GM21515 (cell line): Measurements from ENCODE around the gene TSPO2.

Source experiments
- ATAC-seq: cut with Tn5 transposase; IDR thresholded peaks from one replicate; pipeline ENCODE4 v1.9.1; 2021; ENCODE audit not compliant: unreplicated experiment

The TSPO2 gene

DNA sequence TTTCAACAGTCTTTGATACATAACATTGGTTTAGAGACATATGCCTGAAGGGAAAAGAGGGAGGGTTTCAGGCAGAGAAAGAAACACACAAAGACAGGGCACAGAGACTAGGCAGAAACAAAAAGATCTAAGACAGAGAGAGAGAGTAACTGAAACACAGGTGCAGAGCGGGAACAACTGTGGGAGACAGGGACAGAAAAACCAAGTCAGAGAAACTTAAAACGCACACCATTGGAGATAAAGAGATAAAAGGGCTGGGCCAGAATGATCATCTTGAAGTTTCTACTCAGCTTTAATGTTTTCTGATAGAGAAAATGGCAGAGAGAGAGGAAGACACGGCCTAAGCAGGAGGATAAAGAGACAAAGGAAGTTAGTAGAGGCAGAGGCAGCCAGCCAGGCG, 15.0 kb upstream of the TSPO2 start:
- ATAC-seq = no peak

DNA sequence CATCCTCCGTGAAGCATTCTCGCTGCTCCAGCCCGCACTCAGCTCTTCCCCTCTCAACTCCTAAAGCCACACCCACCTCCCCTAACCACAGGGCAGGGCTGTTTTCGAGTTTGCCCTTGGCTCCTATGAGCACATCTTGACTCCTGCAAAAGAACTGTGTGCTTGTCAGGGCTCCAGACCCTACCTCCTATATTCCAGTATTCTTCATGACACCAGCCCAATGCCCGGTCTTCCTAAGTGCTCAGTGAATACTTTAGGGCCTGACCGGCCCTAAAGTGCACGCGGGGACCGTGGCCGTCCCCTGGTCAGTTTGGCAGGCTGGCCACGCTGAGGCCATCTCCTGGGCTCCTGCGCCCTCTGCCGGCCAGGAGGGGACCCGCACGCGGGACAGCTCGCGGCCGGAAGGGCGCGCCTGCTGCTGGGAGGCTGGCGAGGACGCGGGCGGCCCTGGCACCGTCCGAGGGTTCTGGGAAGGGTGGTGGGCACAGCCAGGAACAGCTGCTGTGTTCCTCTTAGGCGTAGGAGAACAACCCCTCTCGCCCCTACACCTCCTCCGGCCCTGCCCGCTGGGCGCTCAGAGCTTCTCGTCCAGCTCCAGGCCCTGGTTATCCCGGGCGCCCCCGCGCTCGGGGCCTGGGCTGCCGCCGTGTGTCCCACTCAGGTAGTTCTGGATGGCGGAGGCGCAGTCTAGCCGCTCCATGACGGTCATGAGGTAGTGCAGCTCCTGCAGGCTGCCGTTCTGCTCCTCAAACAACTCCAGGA, 14.3 kb upstream of the TSPO2 start:
- ATAC-seq = peak; percentile 90

DNA sequence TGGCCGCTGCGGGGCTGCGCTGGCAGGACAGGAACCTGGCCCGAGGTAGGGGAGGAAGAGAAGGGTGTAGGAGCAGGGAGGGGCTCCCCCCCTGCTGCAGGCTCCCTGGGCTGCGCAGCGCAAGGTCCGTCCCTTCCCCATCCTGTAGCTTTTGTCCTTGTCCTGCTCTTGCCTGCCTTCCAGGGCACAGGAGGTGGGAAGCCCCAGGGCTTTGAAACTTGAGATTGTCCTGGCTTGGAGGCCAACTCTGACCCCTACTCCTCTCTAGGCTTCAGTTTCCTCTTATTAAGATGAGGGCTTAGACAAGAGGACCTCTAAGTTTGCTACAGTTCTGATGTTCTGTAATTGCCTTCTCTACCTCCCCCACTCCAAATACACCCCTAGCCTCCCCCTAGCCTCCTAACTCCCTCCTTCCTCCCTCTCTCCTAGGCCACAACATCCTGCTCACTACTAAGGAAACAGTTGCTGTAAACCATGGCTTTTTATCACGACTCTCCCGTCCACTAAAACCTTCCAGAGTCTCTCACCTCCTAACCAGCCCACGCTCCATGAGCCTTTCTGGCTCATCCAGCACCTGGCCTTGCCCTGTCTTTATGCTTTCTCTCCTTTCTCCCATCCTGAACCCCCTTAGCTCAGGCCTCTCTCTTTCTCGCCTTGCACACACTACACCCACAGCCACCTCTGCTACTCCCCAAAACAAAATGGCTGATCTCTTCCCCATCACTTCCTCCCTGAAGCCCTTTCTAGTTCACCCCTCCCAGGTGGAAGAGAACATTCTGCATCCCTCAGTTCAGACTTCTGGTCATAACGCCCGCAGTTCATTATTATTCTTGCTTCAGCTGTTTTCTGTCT, 13.5 kb upstream of the TSPO2 start:
- ATAC-seq = peak; percentile 34

GRCh38 chr6:41032830-41033229, 9.4 kb upstream of the TSPO2 start:
- ATAC-seq = no peak

GRCh38 chr6:41033776-41034175, 8.5 kb upstream of the TSPO2 start:
- no peak for ATAC-seq

DNA sequence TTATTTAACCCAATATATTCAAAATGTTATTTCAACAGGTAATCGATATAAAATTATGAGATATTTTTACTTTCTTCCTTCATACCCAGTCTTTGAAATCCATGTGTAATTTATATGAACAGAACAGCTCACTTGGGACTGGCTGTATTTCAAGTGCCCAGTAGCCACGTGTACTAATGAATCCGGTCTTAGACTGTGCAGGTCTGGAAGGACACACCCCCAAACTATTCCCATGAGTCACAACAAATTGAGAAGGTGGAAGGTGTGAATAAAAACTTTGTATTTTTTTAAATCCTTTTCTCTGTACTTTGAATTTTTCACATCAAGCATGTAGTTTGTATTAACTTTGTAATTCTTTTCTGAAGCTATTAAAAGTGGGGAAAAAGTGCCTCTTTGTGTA, 6.1 kb upstream of the TSPO2 start:
- ATAC-seq = no peak

DNA sequence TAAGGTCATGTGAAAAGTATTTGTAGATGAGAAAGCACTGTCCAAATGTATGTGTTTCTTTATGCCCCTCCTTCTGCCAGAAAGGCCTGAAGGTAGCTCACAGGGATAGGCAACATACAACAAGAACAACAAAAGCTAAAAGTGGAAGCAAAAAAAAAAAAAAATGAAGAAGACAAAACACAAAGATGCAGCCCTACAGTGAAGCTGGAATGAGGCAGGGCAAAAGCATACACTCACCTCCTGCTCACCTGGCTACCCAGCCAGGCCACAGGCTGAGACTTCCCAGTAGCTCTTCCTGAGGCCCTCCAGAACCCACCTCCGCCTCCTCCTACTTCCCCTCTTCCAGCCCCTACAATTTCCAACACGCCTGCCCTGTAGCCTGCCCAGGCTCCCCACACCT, 5.7 kb upstream of the TSPO2 start:
- ATAC-seq = no peak

DNA sequence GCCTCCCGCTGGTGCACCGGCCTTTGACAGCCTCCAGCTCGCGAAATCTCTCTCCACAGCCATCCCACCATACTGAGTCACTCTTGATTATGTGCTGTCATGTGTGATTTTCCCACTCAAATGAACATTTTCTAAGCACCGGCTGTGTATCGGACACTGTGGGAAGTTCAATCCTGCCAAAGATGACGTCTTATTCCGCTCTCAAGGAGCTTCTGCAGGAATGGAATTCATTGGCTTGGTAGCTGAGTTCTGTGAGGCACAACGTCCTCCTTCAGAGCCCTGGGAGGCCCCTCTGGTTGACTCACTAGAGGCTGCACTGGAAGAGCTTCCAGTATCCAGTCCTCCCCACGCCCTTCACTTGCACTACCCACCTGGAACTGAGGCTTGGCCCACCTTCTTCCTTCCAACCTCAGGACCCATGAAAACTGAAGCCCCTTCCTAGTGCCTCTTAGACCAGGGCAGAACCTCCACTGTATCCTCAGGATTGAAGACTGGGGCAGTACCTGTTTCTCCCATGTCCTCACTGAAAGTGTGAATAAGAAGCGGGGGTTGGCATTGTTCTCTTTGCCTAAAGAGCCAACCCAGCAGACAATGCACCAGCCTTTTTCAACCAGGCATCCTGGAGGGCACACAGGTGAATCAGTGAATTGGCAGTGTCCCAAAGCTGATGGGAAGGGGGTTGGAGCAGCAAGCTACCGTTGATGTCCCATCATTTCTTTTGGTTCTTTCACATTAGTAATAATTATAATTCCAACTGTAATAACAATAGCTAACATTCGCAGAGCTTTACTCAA, 5.0 kb upstream of the TSPO2 start:
- no peak for ATAC-seq

DNA sequence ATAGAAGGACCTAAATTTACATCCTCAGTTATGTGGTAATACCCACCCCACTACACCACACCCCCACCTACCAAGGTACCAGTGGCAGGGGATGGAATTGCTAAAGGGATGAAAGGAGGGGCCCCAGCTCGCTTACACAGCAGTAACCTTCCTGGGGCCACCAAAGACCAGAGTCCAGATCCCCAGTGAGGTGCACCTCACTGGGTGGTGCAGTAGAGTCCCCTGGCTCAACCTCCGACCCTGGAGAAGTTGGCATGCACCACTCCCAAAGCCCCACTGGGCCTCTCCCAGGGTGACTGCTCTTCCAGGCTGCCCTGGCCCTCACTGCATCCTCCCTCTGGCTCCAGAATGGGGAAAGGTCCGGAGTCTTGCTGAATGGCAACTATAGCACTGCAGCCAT, 4.1 kb upstream of the TSPO2 start:
- no peak for ATAC-seq

DNA sequence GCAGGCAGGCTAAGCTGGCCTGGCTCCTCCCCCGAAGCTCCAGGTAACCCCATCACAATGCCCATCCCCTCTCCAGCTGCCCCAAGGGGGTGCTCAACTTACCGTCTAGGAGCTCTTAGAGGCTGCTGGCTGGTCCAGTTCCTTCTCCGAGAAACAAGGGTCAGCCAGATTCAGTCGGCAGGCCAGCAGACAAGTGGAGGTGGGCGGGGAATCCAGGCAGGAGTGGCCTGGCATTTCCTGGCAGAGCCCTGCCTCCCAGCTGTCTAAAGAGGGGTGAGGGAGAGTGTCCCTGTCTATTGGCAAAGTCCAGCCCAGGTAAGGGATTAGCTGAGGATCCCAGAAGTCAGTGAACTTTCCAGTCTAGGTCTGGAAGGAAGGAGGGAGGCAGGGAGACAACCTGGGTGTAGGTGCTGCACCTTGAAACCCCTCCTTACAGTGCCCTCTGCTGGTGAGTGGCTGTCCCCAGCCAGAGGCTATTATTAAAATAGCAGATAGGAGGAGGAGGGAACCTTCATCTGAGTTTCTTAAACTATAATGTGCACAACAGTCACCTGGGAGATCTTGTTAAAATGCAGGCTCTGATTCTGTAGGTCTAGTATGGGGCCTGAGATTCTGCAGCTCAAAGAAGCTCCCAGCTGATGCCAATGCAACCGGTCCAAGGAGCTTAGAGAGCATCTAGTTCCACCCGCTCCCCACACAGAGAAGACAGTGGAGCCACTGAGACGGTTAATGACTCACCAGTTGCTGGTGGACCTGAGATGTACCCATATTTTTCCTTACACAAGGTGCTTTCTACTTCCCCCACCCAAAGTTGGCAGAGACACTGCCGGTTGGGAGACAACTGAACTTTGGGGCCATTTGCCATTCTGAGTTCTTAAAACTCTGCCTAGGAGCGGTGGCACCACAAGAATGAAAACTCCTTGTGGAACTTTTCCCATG, 2.9 kb upstream of the TSPO2 start, which contains the start of gene UNC5CL:
Gene UNC5CL, minus strand, starts transcription at position 162 of the 939 bp plus-strand sequence. CDS start 4,147 bp downstream, outside the sequence.
- no peak for ATAC-seq

GRCh38 chr6:41040101-41040939, 1.9 kb upstream of the TSPO2 start:
- ATAC-seq = no peak

DNA sequence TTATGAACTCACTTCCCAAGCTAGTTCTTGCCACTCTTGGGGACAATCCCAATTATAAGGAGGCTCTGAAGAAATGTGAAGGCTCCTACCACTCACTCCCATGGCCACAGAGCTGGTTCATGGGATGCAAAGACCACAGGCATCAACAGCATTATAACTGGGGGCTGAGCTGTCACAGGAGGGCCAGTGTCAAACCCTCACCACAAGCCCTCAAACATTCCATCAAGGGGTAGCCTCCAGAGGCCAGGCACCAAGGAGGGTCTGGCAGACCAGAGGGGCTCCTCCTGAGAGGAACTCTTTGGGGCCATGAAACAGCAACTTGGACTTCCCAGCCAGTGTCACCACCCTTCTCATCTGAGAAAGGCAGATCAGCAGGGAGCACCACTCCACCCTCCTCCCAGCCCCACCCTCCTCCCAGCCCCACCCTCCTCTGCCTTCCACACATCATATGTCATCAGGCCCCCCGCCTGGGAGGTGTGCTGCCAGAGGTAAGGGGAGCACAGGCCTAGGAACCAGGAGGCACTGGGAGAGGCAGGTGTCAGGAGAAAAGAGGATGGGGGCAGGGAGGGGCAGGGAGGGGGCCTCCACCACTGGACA, 1.2 kb upstream of the TSPO2 start:
- no peak for ATAC-seq

- ATAC-seq = no peak
These were observed 884 bp downstream of the TSPO2 start for GRCh38 chr6:41043151-41043550.

DNA sequence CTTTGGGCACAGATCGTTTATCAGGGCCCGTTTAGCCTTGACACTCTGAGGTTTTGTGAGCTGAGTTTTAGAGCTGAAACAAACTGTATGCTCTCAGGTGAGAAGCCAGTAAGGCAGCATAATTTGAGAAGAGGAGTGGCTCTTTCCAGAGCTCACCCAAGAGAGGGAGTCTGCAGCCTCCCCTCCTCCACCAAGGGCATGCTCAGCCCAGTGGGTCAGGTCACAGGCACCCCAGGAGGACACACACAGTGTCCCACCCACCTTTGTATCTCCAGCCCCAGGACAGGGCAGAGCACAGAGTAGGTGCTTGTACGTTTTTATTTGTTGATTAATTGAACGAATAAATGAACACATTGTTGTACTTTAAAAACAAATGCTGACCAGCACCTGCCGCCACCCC, 3.4 kb downstream of the TSPO2 start:
- ATAC-seq = no peak

- no peak for ATAC-seq
These were observed 3.8 kb downstream of the TSPO2 start for GRCh38 chr6:41046084-41046483.

GRCh38 chr6:41047306-41047705, 5.0 kb downstream of the TSPO2 start:
- no peak for ATAC-seq

GRCh38 chr6:41047745-41048732, 5.8 kb downstream of the TSPO2 start:
- no peak for ATAC-seq

- no peak for ATAC-seq
These were observed 7.3 kb downstream of the TSPO2 start for GRCh38 chr6:41049521-41049920.
